ENCODE measurements around the gene CCDC69.
A peak's percentile ranks its signal among the peaks of the same experiment; 100 is the strongest.

The CCDC69 gene

DNA sequence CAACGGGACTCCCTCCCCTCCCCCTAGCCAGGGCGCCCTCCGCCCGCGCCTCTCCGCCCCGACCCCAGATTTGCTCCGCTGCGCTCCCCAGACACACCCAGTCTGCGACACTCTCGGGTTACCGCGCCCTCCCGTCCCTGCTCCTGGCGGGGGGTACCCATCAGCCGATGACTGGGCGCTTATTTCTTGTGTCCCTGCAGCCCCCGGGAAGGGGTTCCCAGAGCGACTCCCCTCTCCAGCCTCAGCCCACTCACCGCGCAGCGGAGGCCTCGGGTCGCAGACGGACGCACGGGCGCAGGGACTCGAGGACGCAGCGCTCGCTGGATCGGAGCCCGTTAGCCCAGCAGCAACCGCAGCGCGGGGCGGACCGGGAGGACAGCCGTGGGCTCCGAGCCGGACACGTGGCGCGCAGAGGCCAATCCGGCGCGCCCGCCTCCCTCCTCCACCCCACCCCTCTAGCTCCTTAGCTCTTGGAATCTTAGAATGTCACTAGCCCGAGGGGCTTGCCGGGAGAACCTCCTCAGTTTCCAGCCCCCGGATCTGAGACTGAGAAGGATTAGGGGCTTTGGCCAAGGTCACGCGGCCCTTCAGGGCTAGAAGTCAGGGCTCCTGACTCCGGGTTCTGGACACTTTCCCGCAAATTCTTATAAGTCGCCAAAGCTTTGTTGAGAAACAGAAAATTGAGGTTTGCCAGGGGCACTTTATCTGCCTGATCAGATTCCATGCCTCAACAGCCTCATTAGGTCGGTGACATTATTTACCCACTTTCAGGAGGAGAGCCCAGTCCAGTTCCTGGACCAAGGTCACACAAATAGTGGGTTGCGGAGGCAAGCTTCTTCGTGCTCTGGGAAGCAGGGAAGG, 66.2 kb downstream of the CCDC69 start, which contains the start of gene ANXA6:
TSS of gene ANXA6 (minus strand) at position 354 of the 861 bp plus-strand sequence. CDS start 9,878 bp downstream, outside the sequence.
- DNase-seq, result peak; percentile 25

- DNase-seq, result no peak
These were observed 67.1 kb downstream of the CCDC69 start for GRCh38 chr5:151156507-151157420.

DNA sequence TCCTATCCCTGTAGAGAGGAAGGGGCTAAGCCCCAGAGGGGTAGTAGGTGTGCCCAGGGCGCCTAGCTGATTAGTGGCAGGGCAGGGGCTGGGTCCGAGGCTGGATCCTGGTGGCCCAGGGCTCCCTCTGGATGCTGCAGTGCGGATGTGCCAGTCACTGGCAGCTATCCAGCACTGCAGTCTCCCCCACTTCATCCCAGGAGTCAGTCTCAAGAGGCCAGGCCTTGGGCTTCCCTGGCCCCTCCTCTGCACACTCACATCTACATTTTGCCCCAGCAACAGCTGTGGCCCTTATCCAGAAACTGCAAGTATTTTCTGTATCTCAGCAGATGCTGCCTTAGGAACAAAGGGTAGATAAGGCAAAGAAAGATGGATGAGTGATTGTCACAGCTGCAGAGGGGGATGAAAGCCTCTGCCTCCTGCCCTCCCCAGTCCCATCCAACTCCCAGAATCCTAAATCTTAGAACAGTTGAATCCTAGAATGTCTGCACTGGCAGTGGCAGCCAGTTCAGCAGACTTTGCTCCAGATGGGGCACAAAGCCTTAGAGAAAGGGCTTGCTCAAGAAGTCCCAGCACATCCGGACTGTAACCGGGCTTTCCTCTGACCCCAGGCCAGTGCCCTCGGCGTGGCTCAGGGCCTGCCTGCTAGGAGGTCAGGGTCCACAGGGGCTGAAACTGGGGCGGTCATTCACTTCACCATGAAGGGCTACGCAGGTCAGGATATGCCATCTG, 68.0 kb downstream of the CCDC69 start:
- DNase-seq, result no peak

- DNase-seq, result no peak
These were observed 68.7 kb downstream of the CCDC69 start for GRCh38 chr5:151154931-151155774.

- DNase-seq, result no peak
These were observed 70.1 kb downstream of the CCDC69 start for GRCh38 chr5:151153766-151154272.

DNA sequence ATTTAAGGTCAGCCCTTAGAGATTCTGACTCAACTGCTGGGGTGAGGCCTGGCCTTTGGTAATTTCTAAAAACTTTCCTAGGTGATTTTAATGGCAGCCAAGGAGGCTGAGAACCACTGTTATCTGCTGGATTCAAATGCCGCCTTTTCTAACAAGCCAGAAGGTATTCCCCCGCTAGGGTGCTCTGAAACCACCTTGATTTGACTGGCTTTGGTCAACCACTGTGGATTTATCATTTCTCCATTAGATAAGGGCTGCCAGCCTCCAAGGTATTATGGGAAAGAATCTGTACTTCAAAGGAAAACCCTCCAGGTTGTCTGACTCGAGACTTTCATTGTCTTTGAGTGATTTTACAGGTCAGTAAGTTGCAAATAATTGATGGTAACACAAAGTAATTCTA, 70.6 kb downstream of the CCDC69 start:
- DNase-seq, result no peak

DNA sequence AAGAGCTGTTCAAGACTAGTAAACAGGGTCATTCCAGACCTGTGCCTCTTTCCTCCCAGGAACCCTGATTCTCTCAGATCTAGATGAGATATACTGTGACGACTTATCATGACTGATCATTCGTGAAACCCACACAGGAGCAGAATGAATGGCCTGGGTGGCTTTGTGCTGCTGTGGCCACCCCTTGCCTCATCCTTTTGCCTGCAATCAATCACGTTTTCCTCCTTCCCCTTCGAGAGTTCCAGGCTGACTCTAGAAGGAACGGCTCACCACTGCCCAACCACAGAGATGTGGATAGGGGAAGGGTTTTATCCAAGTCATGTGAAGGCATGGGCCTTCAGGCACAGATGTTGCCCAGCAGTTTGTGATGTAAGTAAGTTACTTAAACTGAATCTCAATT, 72.1 kb downstream of the CCDC69 start:
- DNase-seq, result no peak

GRCh38 chr5:151151263-151151660, 72.6 kb downstream of the CCDC69 start:
- no peak for DNase-seq

DNA sequence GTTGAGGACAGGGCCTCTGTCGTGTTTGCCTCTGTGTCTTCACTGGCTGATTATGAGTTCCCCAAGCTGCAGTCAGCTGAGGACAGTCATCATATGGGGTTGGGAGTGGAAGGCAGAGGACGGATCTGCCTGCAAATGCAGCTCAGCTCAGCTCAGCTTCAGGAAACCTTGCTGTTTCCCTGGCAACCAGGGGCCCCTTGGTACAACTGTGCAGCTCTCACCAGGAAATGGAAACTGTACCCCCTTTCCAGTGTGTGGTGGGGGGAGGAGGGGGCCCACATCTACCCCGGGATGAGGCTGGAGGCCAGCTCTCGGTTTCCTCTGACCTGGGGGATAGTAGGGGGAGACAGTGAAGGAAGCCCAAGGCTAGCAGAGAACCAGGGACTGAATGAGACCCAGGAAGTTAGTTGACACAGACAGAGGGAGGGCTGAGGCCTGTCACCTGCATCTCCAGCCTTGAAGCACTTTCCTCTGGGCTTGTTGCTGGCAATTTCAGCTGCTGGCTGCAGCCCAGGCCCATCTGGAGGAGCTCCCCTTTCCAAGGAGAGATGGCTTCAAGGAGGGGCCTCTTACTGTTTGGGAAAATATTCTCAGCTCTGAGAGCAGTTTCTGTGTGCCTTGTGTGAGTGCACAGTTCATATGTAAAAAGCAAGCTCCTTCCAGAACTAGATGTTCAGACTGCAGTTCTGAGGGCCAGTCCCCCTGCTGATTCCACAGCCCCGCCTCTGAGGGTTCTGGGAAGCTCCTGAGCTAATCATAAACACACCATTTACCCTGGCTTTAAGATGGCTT, 73.2 kb downstream of the CCDC69 start:
- no peak for DNase-seq

- no peak for DNase-seq
These were observed 75.3 kb downstream of the CCDC69 start for GRCh38 chr5:151148583-151148982.

DNA sequence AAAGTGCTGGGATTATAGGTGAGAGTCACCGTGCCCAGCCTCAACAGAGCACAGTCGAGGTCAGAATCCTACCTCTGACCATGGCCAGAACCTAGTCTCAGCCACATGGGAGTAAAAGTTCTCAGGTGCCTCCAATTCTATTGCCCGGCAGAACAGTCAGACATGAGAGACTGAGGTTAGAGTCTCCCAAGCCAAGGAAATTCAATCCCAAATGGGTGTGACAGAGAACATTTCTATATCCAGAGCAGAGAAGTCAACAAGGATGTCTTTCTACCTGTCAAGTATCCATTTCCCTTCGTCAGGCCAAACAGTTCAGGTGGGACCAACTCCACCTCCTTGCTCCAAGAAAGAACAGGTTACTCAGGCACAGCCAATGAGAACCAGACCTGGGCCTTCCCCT, 76.9 kb downstream of the CCDC69 start:
- DNase-seq, result no peak

- DNase-seq, result no peak
These were observed 77.8 kb downstream of the CCDC69 start for GRCh38 chr5:151146061-151146460.

DNA sequence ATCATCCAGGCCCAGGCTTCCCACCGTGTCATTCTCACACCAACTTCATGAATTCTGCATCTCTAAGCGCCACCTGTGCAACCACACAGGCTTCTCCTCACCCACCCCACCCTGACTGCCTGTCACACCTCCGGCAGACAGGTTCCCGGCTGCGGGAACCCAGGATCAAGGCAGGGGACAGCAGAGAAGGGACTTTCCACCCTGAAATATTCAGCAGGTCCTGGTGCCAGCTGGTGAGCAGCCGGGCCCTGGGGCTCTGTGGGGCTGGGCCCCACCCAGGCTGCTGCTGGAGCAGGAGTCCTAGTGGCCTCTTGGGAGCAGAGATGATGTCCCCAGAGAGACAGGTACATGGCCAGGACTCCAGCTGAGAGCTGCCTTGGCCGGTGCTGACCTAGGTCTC, 79.0 kb downstream of the CCDC69 start:
- no peak for DNase-seq

DNA sequence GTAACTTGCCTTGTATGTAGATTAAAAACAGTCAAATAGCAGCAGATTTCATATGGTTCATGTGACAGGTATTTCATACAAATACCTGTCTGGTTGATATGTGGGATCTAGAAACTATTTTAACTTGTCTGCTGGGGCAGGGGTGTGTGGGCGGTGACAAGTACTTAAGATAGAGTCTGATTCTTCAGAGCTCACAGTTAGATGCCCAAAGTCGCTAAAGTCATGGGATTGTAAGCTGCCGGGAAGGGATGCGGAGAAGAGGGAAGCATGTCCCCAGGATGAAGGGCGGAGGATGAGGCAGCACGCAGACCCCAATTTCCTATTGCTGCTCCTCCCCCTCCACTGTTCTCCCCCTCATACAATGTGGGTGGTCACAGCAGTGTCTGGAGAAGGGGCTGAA, 79.6 kb downstream of the CCDC69 start:
- no peak for DNase-seq

- DNase-seq, result no peak
These were observed 80.2 kb downstream of the CCDC69 start for GRCh38 chr5:151143645-151144044.

- no peak for DNase-seq
These were observed 81.0 kb downstream of the CCDC69 start for GRCh38 chr5:151142933-151143332.

DNA sequence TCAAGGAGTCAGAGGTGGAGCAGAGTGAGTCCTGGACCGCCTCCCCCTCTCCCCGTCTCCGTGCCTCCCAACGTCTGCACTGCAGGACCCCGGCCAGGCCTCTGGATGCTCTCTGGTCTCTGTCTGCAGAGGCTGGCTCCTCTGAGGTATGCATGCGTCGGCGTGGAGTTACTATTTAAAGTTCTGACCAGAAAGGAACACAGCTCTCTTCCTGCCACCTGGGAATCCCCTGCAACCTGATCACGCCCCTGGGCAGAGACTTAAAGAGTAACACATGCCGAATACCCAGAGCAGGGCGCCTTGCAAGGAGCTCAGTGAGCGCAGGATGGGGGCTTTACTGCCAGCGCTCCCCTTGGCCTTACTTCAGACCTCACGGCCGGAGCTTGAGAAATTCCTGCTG, 82.4 kb downstream of the CCDC69 start:
- DNase-seq, result no peak

- DNase-seq, result no peak
These were observed 83.0 kb downstream of the CCDC69 start for GRCh38 chr5:151140686-151141459.

GRCh38 chr5:151139646-151140045, 84.2 kb downstream of the CCDC69 start:
- DNase-seq, result no peak

GRCh38 chr5:151139015-151139414, 84.9 kb downstream of the CCDC69 start:
- DNase-seq, result no peak
